NK-92 (cell line): ENCODE measurements around the gene SETBP1.

ENCODE experiments used
- DNase-seq: peaks from one replicate; lab custom pipeline; 2025; ENCODE audit not compliant: unreplicated experiment; lab: John Stamatoyannopoulos, UW

The SETBP1 gene

GRCh38 chr18:44812426-44812825 lies 131.7 kb downstream of the SETBP1 start:
- no peak for DNase-seq

GRCh38 chr18:44813586-44813985 lies 132.9 kb downstream of the SETBP1 start:
- no peak for DNase-seq

- no peak for DNase-seq
Observed at GRCh38 chr18:44815108-44815507, 134.4 kb downstream of the SETBP1 start.

- DNase-seq: no peak
Observed at GRCh38 chr18:44816050-44816449, 135.4 kb downstream of the SETBP1 start.

- DNase-seq: no peak
Observed at GRCh38 chr18:44816477-44816876, 135.8 kb downstream of the SETBP1 start.

GRCh38 chr18:44817831-44818473 lies 137.3 kb downstream of the SETBP1 start:
- no peak for DNase-seq

- DNase-seq: no peak
Observed at GRCh38 chr18:44818668-44819403, 138.1 kb downstream of the SETBP1 start.

GRCh38 chr18:44819944-44820510 lies 139.3 kb downstream of the SETBP1 start:
- no peak for DNase-seq

GRCh38 chr18:44821924-44822323 lies 141.2 kb downstream of the SETBP1 start:
- no peak for DNase-seq

- no peak for DNase-seq
Observed at GRCh38 chr18:44823286-44823685, 142.6 kb downstream of the SETBP1 start.

- DNase-seq: no peak
Observed at GRCh38 chr18:44823782-44824181, 143.1 kb downstream of the SETBP1 start.

GRCh38 chr18:44824884-44825283 lies 144.2 kb downstream of the SETBP1 start:
- DNase-seq: no peak

GRCh38 chr18:44826418-44827259 lies 146.0 kb downstream of the SETBP1 start:
- DNase-seq: no peak

GRCh38 chr18:44828080-44828479 lies 147.4 kb downstream of the SETBP1 start:
- no peak for DNase-seq

GRCh38 chr18:44830581-44830980 lies 149.9 kb downstream of the SETBP1 start:
- no peak for DNase-seq

GRCh38 chr18:44833786-44834185 lies 153.1 kb downstream of the SETBP1 start:
- no peak for DNase-seq

- DNase-seq: no peak
Observed at GRCh38 chr18:44834867-44835469, 154.3 kb downstream of the SETBP1 start.

- DNase-seq: no peak
Observed at GRCh38 chr18:44835703-44836102, 155.0 kb downstream of the SETBP1 start.

- DNase-seq: no peak
Observed at GRCh38 chr18:44836263-44836662, 155.6 kb downstream of the SETBP1 start.

GRCh38 chr18:44837482-44838180 lies 156.9 kb downstream of the SETBP1 start:
- DNase-seq: no peak
